K562 (cell line): ENCODE results near the gene TMEM270. TPM values are rescaled to one million over a fixed set of nuclear protein-coding genes. Genes with fewer than 3 reads are reported as not detected.

Source experiments
- ATAC-seq: fragments of 200-7000 bp; cut with Tn5 transposase; 3 replicates; pipeline ENCODE4 v1.9.1; 2020; ENCODE audit warnings: moderate library complexity
- BruUV-seq: library from RNA; stranded (reverse); fragments of 400-500 nt; replicated peaks from 2 replicates; lab custom pipeline; 2021; lab: Mats Ljungman, UMichigan
- CTCF ChIA-PET: fragments of 300-600 bp; formaldehyde crosslinking; extraction: SDS; loops from one replicate; lab custom pipeline; 2021; ENCODE audit warnings: low intra/inter-chr PET ratio; lab: Yijun Ruan, JAX
- POLR2A ChIA-PET: fragments of 300-600, 350-650 bp; sonication (Branson Sonifier 250); formaldehyde crosslinking; extraction: SDS; loops from one replicate; lab custom pipeline; 2021; ENCODE audit warnings: antibody characterized with exemption, inconsistent platforms; lab: Yijun Ruan, JAX
- DNase-seq, 4 experiments: peaks; one replicate each; pipeline versions ENCODE4 v3.0.0 to v3.0.0-alpha.2; 2011 to 2018; ENCODE audit warnings: low spot score in 3 of 4, mixed read lengths in 3 of 4; ENCODE audit errors: extremely low read depth in 1 of 4
- FAIRE-seq: peaks from 2 replicates; lab custom pipeline; 2011; peaks lifted over from hg19 to GRCh38; lab: Jason Lieb, UNC
- H2AFZ ChIP-seq: 2 replicates; pipeline ENCODE4 v1.6.0; 2011; ENCODE audit warnings: low read depth, low read length, control low read depth, inconsistent platforms
- H3K27ac ChIP-seq: fragments of 200-600 bp; 3 replicates; pipeline ENCODE4 v1.8.0; 2011; ENCODE audit warnings: low read depth, mild to moderate bottlenecking, control low read depth, inconsistent platforms, low read length, moderate library complexity, mixed read lengths; ENCODE audit errors: extremely low read depth
- H3K27me3 ChIP-seq, 2 experiments: fragments of 300-600 bp in 1 of 2; 2 replicates in 1 of 2; 3 replicates in 1 of 2; pipeline versions ENCODE4 v1.6.0 to v1.8.0; 2011; ENCODE audit warnings: inconsistent platforms in 2 of 2, low read length in 2 of 2, mild to moderate bottlenecking in 1 of 2, mixed read lengths in 1 of 2, moderate library complexity in 1 of 2; ENCODE audit not compliant: control insufficient read depth in 2 of 2, insufficient read depth in 2 of 2
- H3K36me3 ChIP-seq: fragments of 300-600 bp; 3 replicates; pipeline ENCODE4 v1.8.0; 2011; ENCODE audit warnings: mild to moderate bottlenecking, low read length, inconsistent platforms; ENCODE audit not compliant: control insufficient read depth, insufficient read depth
- H3K4me1 ChIP-seq, 2 experiments: fragments of 200-600 bp in 1 of 2; replicated peaks in 1 of 2; 2 replicates in 1 of 2; 3 replicates in 1 of 2; pipeline versions ENCODE4 v1.5.1 to v1.8.0; 2011; ENCODE audit warnings: inconsistent platforms in 2 of 2, low read length in 2 of 2, mild to moderate bottlenecking in 1 of 2, mixed read lengths in 1 of 2, moderate library complexity in 1 of 2; ENCODE audit not compliant: control insufficient read depth in 2 of 2, insufficient read depth in 2 of 2
- H3K4me2 ChIP-seq: 2 replicates; pipeline ENCODE4 v1.6.1; 2011; ENCODE audit warnings: low read length, control low read depth, inconsistent platforms, mixed read lengths; ENCODE audit not compliant: insufficient read depth
- H3K4me3 ChIP-seq: fragments of 200-600 bp; sonication (generic), shearing (Covaris generic); 2 replicates; pipeline ENCODE4 v1.5.1; 2016; ENCODE audit warnings: control low read depth, inconsistent platforms
- H3K79me2 ChIP-seq: fragments of 200-600 bp; 3 replicates; pipeline ENCODE4 v1.8.0; 2011; ENCODE audit warnings: low read length, inconsistent platforms; ENCODE audit not compliant: control insufficient read depth, insufficient read depth
- H3K9ac ChIP-seq, 2 experiments: 2 replicates each; pipeline versions ENCODE4 v1.6.0 to v1.6.1; 2011; ENCODE audit warnings: low read depth in 2 of 2, low read length in 2 of 2, control low read depth in 1 of 2, inconsistent platforms in 1 of 2, mild to moderate bottlenecking in 1 of 2, mixed read lengths in 1 of 2; ENCODE audit not compliant: insufficient read depth in 1 of 2
- H3K9me1 ChIP-seq: one replicate; pipeline ENCODE4 v1.6.0; 2011; ENCODE audit warnings: inconsistent platforms, mild to moderate bottlenecking, low read length, moderate library complexity; ENCODE audit not compliant: control insufficient read depth, insufficient read depth
- H3K9me3 ChIP-seq: replicated peaks from 2 replicates; pipeline ENCODE4 v1.5.1; 2011; ENCODE audit warnings: low read depth, low read length, inconsistent platforms; ENCODE audit not compliant: control insufficient read depth, insufficient read depth
- H4K20me1 ChIP-seq: replicated peaks from 2 replicates; pipeline ENCODE4 v1.6.1; 2011; ENCODE audit warnings: low read length, inconsistent platforms, mixed read lengths; ENCODE audit not compliant: control insufficient read depth, insufficient read depth
- SPI1 ChIP-seq: IDR thresholded peaks from 2 replicates; pipeline ENCODE4 v1.6.1; 2011; ENCODE audit warnings: low read depth, low read length, control low read depth, borderline replicate concordance
- STAT5A ChIP-seq: IDR thresholded peaks from 2 replicates; pipeline ENCODE4 v1.6.1; 2012; ENCODE audit warnings: low read length, inconsistent platforms, borderline replicate concordance
- ZNF184 ChIP-seq: sonication (generic); formaldehyde crosslinking; IDR thresholded peaks from 2 replicates; pipeline ENCODE4 v1.5.0; 2020; ENCODE audit warnings: missing genetic modification reagents
- ZNF232 ChIP-seq: sonication (generic); formaldehyde crosslinking; IDR thresholded peaks from 2 replicates; pipeline ENCODE4 v1.8.0; 2022; ENCODE audit warnings: mild to moderate bottlenecking, missing genetic modification reagents
- WGBS: fragments of 100-300 bp; shearing (Covaris generic); methylation state at CpG from one replicate; pipeline ENCODE4 v1.1.6; 2016; ENCODE audit warnings: low coverage, mixed read lengths; ENCODE audit not compliant: insufficient coverage; ENCODE audit errors: missing lambda C conversion rate; 5-methylcytosine and 5-hydroxymethylcytosine counted together
- in situ Hi-C: fragments of 300-500 bp; cut with MboI; formaldehyde crosslinking; loops from 4 replicates; pipeline ENCODE4 v1.15.0; 2018; ENCODE audit warnings: inconsistent platforms, mixed read lengths
- intact Hi-C: fragments of 100-400 bp; cut with micrococcal nuclease; formaldehyde crosslinking; loops from 2 replicates; pipeline ENCODE4 v1.14.2; 2022
- polyA plus RNA-seq, 8 experiments: library from polyadenylated mRNA; depleted of rRNA in 4 of 8; stranded (reverse) in 5 of 8; unstranded in 3 of 8; fragments of >200 nt; fragmentation: Nextera tagmentation in 2 of 8; fragmentation: Illumina TruSeq in 1 of 8; extraction: Ambion mirVana in 2 of 8; extraction: Trizol in 1 of 8; gene quantifications; 2 replicates each; pipeline versions ENCODE4 v1.2.1 to v1.2.3, GENCODE V29; 2011 to 2014; ENCODE audit warnings: inconsistent platforms in 1 of 8, missing spikeins in 1 of 8
- total RNA-seq, 7 experiments: library from RNA; depleted of rRNA in 6 of 7; stranded (reverse); fragments of >200 nt in 6 of 7; fragmentation: Illumina TruSeq in 2 of 7; extraction: Trizol in 2 of 7; gene quantifications; 2 replicates each; pipeline versions ENCODE4 v1.2.1 to v1.2.3, GENCODE V29; 2011 to 2021; ENCODE audit warnings: low replicate concordance in 1 of 7
- TF ChIP-seq, protein P1 (sequence below): sonication (generic); formaldehyde crosslinking; IDR thresholded peaks from 2 replicates; pipeline ENCODE4 v1.8.1; 2023; ENCODE audit warnings: mild to moderate bottlenecking, missing genetic modification reagents

The TMEM270 gene
- total and polyA plus RNA-seq, 9 of the 15 experiments (the other 6 are each of a cell fraction or from before 2014, with no cell fraction given) = not detected

DNA sequence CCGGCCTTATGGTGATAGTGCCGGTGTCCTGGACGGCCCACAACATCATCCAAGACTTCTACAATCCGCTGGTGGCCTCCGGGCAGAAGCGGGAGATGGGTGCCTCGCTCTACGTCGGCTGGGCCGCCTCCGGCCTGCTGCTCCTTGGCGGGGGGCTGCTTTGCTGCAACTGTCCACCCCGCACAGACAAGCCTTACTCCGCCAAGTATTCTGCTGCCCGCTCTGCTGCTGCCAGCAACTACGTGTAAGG, 29.4 kb upstream of the TMEM270 start:
- Histone ChIP-seq H3K9ac (peak overlapping the region in 1 of 2 experiments; percentile 75; a peak in 2 of 4 replicates), H3K79me2 (no peaks in the 10 kb centered on the region), H3K27me3 (no peaks in the 10 kb centered on the region), H3K4me1 (peaks cover 23 to 44% of the 10 kb centered on the region in 2 experiments), H3K4me2 (no peak overlapping the region), H2AFZ (no peak overlapping the region), H3K9me3 (no peaks in the 10 kb centered on the region), H3K36me3 (no peaks in the 10 kb centered on the region), H3K4me3 (no peak overlapping the region), H3K27ac (no peak overlapping the region), H3K9me1 (no peaks in the 10 kb centered on the region), H4K20me1 (no peaks in the 10 kb centered on the region)
- TF ChIP-seq, protein P1, sequence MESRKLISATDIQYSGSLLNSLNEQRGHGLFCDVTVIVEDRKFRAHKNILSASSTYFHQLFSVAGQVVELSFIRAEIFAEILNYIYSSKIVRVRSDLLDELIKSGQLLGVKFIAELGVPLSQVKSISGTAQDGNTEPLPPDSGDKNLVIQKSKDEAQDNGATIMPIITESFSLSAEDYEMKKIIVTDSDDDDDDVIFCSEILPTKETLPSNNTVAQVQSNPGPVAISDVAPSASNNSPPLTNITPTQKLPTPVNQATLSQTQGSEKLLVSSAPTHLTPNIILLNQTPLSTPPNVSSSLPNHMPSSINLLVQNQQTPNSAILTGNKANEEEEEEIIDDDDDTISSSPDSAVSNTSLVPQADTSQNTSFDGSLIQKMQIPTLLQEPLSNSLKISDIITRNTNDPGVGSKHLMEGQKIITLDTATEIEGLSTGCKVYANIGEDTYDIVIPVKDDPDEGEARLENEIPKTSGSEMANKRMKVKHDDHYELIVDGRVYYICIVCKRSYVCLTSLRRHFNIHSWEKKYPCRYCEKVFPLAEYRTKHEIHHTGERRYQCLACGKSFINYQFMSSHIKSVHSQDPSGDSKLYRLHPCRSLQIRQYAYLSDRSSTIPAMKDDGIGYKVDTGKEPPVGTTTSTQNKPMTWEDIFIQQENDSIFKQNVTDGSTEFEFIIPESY (CRISPR knock-in tag) = peak; percentile 12; the same call in 1 of the 2 replicates
- TF ChIP-seq STAT5A (no peak), ZNF232 (CRISPR knock-in tag) (no peak), SPI1 (no peak), ZNF184 (CRISPR knock-in tag) (no peak)
- intact Hi-C loops = no loop called here
- no peak for ATAC-seq
- BruUV-seq = no TSS peak
- 80% methylated on average over 11 of the region's 16 CpGs for WGBS
- in situ Hi-C loops = no loop called here
- FAIRE-seq = no peak
- CTCF ChIA-PET = no interaction called here
- POLR2A ChIA-PET = no interaction called here
- no peak for DNase-seq
